Liver (tissue), 3 donors: ENCODE data around the gene MTHFSD.

Experiments used
- ATF3 ChIP-seq: IDR thresholded peaks from 2 replicates; pipeline ENCODE4 v1.6.1; 2016; ENCODE audit warnings: antibody characterized with exemption
- CTCF ChIP-seq: fragments of 150-350 bp; IDR thresholded peaks from 2 replicates; pipeline ENCODE4 v1.5.1; 2017; ENCODE audit warnings: improper control_type of control experiment, low read depth, low read length; ENCODE audit not compliant: missing input control
- JUND ChIP-seq, 2 donors: IDR thresholded peaks; 2 replicates each; pipeline ENCODE4 v1.6.1; 2016; ENCODE audit warnings: antibody characterized with exemption in 2 of 2
- MAX ChIP-seq: IDR thresholded peaks from 2 replicates; pipeline ENCODE4 v1.6.1; 2016; ENCODE audit warnings: antibody characterized with exemption
- RAD21 ChIP-seq, 2 donors: IDR thresholded peaks; 2 replicates each; pipeline ENCODE4 v1.6.1; 2016; ENCODE audit warnings: antibody characterized with exemption in 2 of 2, mild to moderate bottlenecking in 2 of 2
- RXRA ChIP-seq, 2 donors: IDR thresholded peaks; 2 replicates each; pipeline ENCODE4 v1.6.1; 2017 to 2018; ENCODE audit warnings: antibody characterized with exemption in 2 of 2, mild to moderate bottlenecking in 1 of 2
- ZBTB33 ChIP-seq: IDR thresholded peaks from 2 replicates; pipeline ENCODE4 v1.6.1; 2016; ENCODE audit warnings: antibody characterized with exemption
- donor health status: healthy.
- donor health status: healthy.

- no peak for TF ChIP-seq CTCF
- no peak for TF ChIP-seq ATF3
- no peak for TF ChIP-seq RXRA (IDR thresholded peaks at IDR 0.05)
- no peak for TF ChIP-seq JUND (IDR thresholded peaks at IDR 0.05)
- no peak for TF ChIP-seq RAD21 (IDR thresholded peaks at IDR 0.05)
- TF ChIP-seq MAX, result no peak
- TF ChIP-seq ZBTB33, result no peak
Observed at GRCh38 chr16:86501989-86502855, 52.8 kb downstream of the MTHFSD start.
